ENCODE measurements around the gene GPR3.

- peak; percentile 28 to 49 (median 38) for TF ChIP-seq CTCF (IDR thresholded peaks at IDR 0.05)
- no peak for TF ChIP-seq POLR2A (IDR thresholded peaks at IDR 0.05)
Measured at GRCh38 chr1:27416387-27417111, 24.1 kb downstream of the GPR3 start.
